ENCODE results near the gene CMKLR1. TPM values are rescaled to one million over a fixed set of nuclear protein-coding genes. Genes with fewer than 3 reads are reported as not detected.

The CMKLR1 gene
- total and polyA plus RNA-seq, 10 of the 15 experiments (the other 5 are each of a cell fraction or from before 2014, with no cell fraction given), result 13.8 to 52.3 (median 26.2) TPM

DNA sequence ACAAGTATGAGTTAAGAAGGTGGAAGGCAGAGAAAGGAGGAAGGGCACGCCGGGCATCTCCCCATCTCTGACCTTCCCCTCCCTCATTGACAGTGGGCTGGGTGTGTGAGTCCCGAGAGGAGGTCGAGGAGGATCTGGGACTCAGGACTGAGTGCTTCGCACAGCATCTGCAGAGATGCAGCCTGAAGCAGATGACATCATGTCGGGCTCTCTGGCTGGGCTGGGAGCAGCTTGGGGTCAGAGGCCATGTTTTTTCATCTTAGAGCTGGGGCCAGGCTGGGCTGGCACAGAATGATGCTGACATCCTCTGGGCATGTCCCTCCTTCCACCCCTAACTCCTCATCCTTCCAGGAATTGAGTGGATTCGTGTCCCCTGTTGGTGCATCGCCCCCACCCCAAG lies 43.5 kb downstream of the CMKLR1 start:
- Histone ChIP-seq H3K79me2 (ENCODE audit: control insufficient read depth, insufficient read depth, low read length) (no peaks in the 10 kb centered on the region), H3K27me3 (replicated peaks in 1 of 2; ENCODE audit: control insufficient read depth in 2 of 2, insufficient read depth in 2 of 2, low read length in 1 of 2) (no peaks in the 10 kb centered on the region), H3K4me1 (ENCODE audit: control insufficient read depth, insufficient read depth, low read length) (peaks cover 43% of the 10 kb centered on the region), H3K9ac (ENCODE audit: control insufficient read depth, insufficient read depth, low read length) (no peak overlapping the region), H3K27ac (ENCODE audit: control insufficient read depth, insufficient read depth) (no peak overlapping the region), H2AFZ (ENCODE audit: control insufficient read depth, low read depth, low read length) (no peak overlapping the region), H3K36me3 (ENCODE audit: control insufficient read depth in 2 of 2, insufficient read depth in 2 of 2, low read length in 1 of 2) (peaks cover 3 to 13% of the 10 kb centered on the region in 2 experiments; a peak in 3 of 4 replicates), H3K4me3 (no peak overlapping the region), H4K20me1 (ENCODE audit: control insufficient read depth, insufficient read depth) (no peaks in the 10 kb centered on the region; the same call in 1 of the 2 replicates), H3K9me3 (replicated peaks; ENCODE audit: control insufficient read depth, insufficient read depth, low read length) (no peaks in the 10 kb centered on the region), H3K4me2 (ENCODE audit: control insufficient read depth, insufficient read depth) (no peak overlapping the region)
- FAIRE-seq, result no peak
- CTCF ChIA-PET, result no interaction called here
- intact Hi-C loops (cut with micrococcal nuclease; ENCODE audit: unreplicated experiment), result no loop called here
- DNase-seq (ENCODE audit: low read depth, low spot score), result no peak
- in situ Hi-C loops (cut with MboI), result no loop called here
- ATAC-seq, result no peak
- SMC1A ChIA-PET (ENCODE audit: uncharacterized antibody, unreplicated experiment), result interaction anchor here (0.5 to 2.2 kb wide), 5 partner anchors 13 to 200 kb away, joined by 3 to 4 read pairs (median 3); no protein-coding TSS in a partner anchor
- BruUV-seq (replicated peaks), result no TSS peak
- WGBS (ENCODE audit: insufficient coverage, insufficient replicate concordance, low lambda C conversion rate, missing lambda C conversion rate), result 55% methylated on average over 5 of the region's 8 CpGs
- POLR2A ChIA-PET, result interaction anchor here (1.6 kb wide), 1 partner anchor 19 kb away, joined by 3 read pairs; no protein-coding TSS in a partner anchor
- RAD21 ChIA-PET (ENCODE audit: unreplicated experiment), result no interaction called here
- TF ChIP-seq, protein P1, sequence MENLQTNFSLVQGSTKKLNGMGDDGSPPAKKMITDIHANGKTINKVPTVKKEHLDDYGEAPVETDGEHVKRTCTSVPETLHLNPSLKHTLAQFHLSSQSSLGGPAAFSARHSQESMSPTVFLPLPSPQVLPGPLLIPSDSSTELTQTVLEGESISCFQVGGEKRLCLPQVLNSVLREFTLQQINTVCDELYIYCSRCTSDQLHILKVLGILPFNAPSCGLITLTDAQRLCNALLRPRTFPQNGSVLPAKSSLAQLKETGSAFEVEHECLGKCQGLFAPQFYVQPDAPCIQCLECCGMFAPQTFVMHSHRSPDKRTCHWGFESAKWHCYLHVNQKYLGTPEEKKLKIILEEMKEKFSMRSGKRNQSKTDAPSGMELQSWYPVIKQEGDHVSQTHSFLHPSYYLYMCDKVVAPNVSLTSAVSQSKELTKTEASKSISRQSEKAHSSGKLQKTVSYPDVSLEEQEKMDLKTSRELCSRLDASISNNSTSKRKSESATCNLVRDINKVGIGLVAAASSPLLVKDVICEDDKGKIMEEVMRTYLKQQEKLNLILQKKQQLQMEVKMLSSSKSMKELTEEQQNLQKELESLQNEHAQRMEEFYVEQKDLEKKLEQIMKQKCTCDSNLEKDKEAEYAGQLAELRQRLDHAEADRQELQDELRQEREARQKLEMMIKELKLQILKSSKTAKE (IDR thresholded peaks at IDR 0.05; ENCODE audit: low read depth, poor library complexity, severe bottlenecking), result no peak
- TF ChIP-seq SMAD1 (IDR thresholded peaks at IDR 0.05; ENCODE audit: low read depth, partially characterized antibody), result no peak
- TF ChIP-seq, protein P2, sequence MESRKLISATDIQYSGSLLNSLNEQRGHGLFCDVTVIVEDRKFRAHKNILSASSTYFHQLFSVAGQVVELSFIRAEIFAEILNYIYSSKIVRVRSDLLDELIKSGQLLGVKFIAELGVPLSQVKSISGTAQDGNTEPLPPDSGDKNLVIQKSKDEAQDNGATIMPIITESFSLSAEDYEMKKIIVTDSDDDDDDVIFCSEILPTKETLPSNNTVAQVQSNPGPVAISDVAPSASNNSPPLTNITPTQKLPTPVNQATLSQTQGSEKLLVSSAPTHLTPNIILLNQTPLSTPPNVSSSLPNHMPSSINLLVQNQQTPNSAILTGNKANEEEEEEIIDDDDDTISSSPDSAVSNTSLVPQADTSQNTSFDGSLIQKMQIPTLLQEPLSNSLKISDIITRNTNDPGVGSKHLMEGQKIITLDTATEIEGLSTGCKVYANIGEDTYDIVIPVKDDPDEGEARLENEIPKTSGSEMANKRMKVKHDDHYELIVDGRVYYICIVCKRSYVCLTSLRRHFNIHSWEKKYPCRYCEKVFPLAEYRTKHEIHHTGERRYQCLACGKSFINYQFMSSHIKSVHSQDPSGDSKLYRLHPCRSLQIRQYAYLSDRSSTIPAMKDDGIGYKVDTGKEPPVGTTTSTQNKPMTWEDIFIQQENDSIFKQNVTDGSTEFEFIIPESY (IDR thresholded peaks at IDR 0.05), result no peak
- TF ChIP-seq, protein P3, sequence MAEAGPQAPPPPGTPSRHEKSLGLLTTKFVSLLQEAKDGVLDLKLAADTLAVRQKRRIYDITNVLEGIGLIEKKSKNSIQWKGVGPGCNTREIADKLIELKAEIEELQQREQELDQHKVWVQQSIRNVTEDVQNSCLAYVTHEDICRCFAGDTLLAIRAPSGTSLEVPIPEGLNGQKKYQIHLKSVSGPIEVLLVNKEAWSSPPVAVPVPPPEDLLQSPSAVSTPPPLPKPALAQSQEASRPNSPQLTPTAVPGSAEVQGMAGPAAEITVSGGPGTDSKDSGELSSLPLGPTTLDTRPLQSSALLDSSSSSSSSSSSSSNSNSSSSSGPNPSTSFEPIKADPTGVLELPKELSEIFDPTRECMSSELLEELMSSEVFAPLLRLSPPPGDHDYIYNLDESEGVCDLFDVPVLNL (IDR thresholded peaks at IDR 0.05; ENCODE audit: low read depth, low read length), result no peak
- TF ChIP-seq ATF7 (IDR thresholded peaks at IDR 0.05; ENCODE audit: low read depth), result no peak
- TF ChIP-seq CREM (IDR thresholded peaks at IDR 0.05; ENCODE audit: low read depth), result no peak
- TF ChIP-seq SUZ12 (IDR thresholded peaks at IDR 0.05; ENCODE audit: unreplicated experiment), result no peak
- TF ChIP-seq, protein P4, sequence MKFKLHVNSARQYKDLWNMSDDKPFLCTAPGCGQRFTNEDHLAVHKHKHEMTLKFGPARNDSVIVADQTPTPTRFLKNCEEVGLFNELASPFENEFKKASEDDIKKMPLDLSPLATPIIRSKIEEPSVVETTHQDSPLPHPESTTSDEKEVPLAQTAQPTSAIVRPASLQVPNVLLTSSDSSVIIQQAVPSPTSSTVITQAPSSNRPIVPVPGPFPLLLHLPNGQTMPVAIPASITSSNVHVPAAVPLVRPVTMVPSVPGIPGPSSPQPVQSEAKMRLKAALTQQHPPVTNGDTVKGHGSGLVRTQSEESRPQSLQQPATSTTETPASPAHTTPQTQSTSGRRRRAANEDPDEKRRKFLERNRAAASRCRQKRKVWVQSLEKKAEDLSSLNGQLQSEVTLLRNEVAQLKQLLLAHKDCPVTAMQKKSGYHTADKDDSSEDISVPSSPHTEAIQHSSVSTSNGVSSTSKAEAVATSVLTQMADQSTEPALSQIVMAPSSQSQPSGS (IDR thresholded peaks at IDR 0.05; ENCODE audit: low read length), result no peak
- no peak for TF ChIP-seq CREB1 (IDR thresholded peaks at IDR 0.05; ENCODE audit: low read depth)
- TF ChIP-seq ZNF24 (IDR thresholded peaks at IDR 0.05), result no peak
- no peak for TF ChIP-seq TBL1XR1 (IDR thresholded peaks at IDR 0.05; ENCODE audit: low read depth, low read length)
- TF ChIP-seq, protein P5, sequence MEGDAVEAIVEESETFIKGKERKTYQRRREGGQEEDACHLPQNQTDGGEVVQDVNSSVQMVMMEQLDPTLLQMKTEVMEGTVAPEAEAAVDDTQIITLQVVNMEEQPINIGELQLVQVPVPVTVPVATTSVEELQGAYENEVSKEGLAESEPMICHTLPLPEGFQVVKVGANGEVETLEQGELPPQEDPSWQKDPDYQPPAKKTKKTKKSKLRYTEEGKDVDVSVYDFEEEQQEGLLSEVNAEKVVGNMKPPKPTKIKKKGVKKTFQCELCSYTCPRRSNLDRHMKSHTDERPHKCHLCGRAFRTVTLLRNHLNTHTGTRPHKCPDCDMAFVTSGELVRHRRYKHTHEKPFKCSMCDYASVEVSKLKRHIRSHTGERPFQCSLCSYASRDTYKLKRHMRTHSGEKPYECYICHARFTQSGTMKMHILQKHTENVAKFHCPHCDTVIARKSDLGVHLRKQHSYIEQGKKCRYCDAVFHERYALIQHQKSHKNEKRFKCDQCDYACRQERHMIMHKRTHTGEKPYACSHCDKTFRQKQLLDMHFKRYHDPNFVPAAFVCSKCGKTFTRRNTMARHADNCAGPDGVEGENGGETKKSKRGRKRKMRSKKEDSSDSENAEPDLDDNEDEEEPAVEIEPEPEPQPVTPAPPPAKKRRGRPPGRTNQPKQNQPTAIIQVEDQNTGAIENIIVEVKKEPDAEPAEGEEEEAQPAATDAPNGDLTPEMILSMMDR (IDR thresholded peaks at IDR 0.05 in 2 of 3, conservative IDR thresholded peaks at IDR 0.05 in 1 of 3; ENCODE audit: control insufficient read depth in 2 of 3, extremely low read depth in 1 of 3, insufficient read depth in 1 of 3, low read depth in 3 of 3, low read length in 3 of 3), result no peak
- TF ChIP-seq NFYB (IDR thresholded peaks at IDR 0.05; ENCODE audit: insufficient read depth, low read depth, low read length), result no peak
- TF ChIP-seq SRF (IDR thresholded peaks at IDR 0.05; ENCODE audit: low read depth in 2 of 2, low read length in 2 of 2), result no peak
- TF ChIP-seq MYC (IDR thresholded peaks at IDR 0.05; ENCODE audit: insufficient read depth, insufficient read length, insufficient replicate concordance, low read length, severe bottlenecking), result no peak
- TF ChIP-seq ZNF217 (IDR thresholded peaks at IDR 0.05), result no peak
